DOHH2 (cell line): Measurements from ENCODE around the gene ABCG2.

Source experiments
- H3F3A ChIP-seq: fragments of 200-600 bp; sonication (generic), shearing (Covaris generic); 2 replicates; pipeline ENCODE4 v1.6.0; 2016; ENCODE audit warnings: antibody characterized with exemption, mild to moderate bottlenecking; ENCODE audit not compliant: control insufficient read depth, insufficient read depth
- H3K27ac ChIP-seq: fragments of 200-600 bp; sonication (generic); 2 replicates; pipeline ENCODE4 v1.5.1; 2014; ENCODE audit warnings: low read depth, mild to moderate bottlenecking, low read length, moderate library complexity
- H3K27me3 ChIP-seq: fragments of 200-600 bp; sonication (generic); 2 replicates; pipeline ENCODE4 v1.6.1; 2014; ENCODE audit warnings: mild to moderate bottlenecking, low read length, mixed read lengths; ENCODE audit not compliant: control insufficient read depth
- H3K36me3 ChIP-seq: fragments of 200-600 bp; sonication (generic); 2 replicates; pipeline ENCODE4 v1.6.1; 2014; ENCODE audit warnings: mild to moderate bottlenecking, low read length, moderate library complexity, mixed read lengths; ENCODE audit not compliant: control insufficient read depth
- H3K4me1 ChIP-seq: fragments of 200-600 bp; sonication (generic); 2 replicates; pipeline ENCODE4 v1.6.1; 2014; ENCODE audit warnings: mild to moderate bottlenecking, low read length, mixed read lengths; ENCODE audit not compliant: control insufficient read depth
- H3K4me2 ChIP-seq: fragments of 200-600 bp; sonication (generic); 2 replicates; pipeline ENCODE4 v1.6.0; 2014; ENCODE audit warnings: mild to moderate bottlenecking, low read length, moderate library complexity
- H3K4me3 ChIP-seq: fragments of 200-600 bp; sonication (generic); 2 replicates; pipeline ENCODE4 v1.5.1; 2014; ENCODE audit warnings: mild to moderate bottlenecking, low read length, mixed read lengths
- H3K79me2 ChIP-seq: fragments of 200-600 bp; sonication (generic); 2 replicates; pipeline ENCODE4 v1.6.1; 2014; ENCODE audit warnings: mild to moderate bottlenecking, low read length, mixed read lengths; ENCODE audit not compliant: control insufficient read depth
- H3K9me2 ChIP-seq: fragments of 200-600 bp; sonication (generic); replicated peaks from 2 replicates; pipeline ENCODE4 v1.6.1; 2014; ENCODE audit warnings: mild to moderate bottlenecking, low read length, mixed read lengths; ENCODE audit not compliant: control insufficient read depth
- H3K9me3 ChIP-seq: fragments of 200-600 bp; sonication (generic); 2 replicates; pipeline ENCODE4 v1.6.1; 2014; ENCODE audit warnings: antibody characterized with exemption, low read length, mixed read lengths; ENCODE audit not compliant: control insufficient read depth, insufficient read depth
- H4K20me1 ChIP-seq: fragments of 200-600 bp; sonication (generic); 2 replicates; pipeline ENCODE4 v1.6.0; 2014; ENCODE audit warnings: low read depth, mild to moderate bottlenecking, antibody characterized with exemption, low read length, moderate library complexity; ENCODE audit not compliant: control insufficient read depth, insufficient read depth
- EZH2phosphoT487 ChIP-seq: fragments of 200-600 bp; sonication (generic); IDR thresholded peaks from 2 replicates; pipeline ENCODE4 v1.6.1; 2017; ENCODE audit warnings: borderline replicate concordance, mild to moderate bottlenecking, antibody characterized with exemption, low read length, moderate library complexity, mixed read lengths
- TF ChIP-seq, protein P1 (sequence below): fragments of 200-600 bp; sonication (generic); IDR thresholded peaks from one replicate; pipeline ENCODE4 v1.5.1; 2014; ENCODE audit warnings: antibody characterized with exemption, mild to moderate bottlenecking, low read depth, low read length; ENCODE audit not compliant: poor library complexity, severe bottlenecking

The ABCG2 gene

DNA sequence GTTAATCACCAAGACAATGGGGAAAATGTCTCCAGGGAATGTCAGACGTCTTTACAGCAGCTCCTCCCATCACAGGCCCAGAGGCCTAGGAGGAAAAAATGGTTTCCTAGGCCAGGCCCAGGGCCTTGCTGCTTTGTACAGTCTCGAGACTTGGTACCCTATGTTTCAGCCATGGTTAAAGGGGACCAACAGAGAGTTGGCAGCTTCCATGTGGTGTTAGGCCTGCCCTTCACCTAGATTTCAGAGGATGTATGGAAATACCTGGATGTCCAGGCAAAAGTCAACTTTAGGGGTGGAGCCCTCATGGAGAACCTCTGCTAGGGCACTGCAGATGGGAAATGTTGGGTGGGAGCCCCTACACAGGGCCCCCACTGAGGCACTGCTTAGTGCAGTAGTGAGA lies 38.5 kb downstream of the ABCG2 start:
- Histone ChIP-seq H3K27me3 (no peaks in the 10 kb centered on the region), H3K4me1 (no peaks in the 10 kb centered on the region), H3K79me2 (no peaks in the 10 kb centered on the region), H3K9me2 (no peaks in the 10 kb centered on the region), H3K4me3 (no peak overlapping the region), H3F3A (no peaks in the 10 kb centered on the region), H3K27ac (no peak overlapping the region), H3K9me3 (peaks cover 22% of the 10 kb centered on the region), H4K20me1 (no peaks in the 10 kb centered on the region), H3K36me3 (no peaks in the 10 kb centered on the region), H3K4me2 (no peak overlapping the region)
- no peak for TF ChIP-seq EZH2phosphoT487
- TF ChIP-seq, protein P1, sequence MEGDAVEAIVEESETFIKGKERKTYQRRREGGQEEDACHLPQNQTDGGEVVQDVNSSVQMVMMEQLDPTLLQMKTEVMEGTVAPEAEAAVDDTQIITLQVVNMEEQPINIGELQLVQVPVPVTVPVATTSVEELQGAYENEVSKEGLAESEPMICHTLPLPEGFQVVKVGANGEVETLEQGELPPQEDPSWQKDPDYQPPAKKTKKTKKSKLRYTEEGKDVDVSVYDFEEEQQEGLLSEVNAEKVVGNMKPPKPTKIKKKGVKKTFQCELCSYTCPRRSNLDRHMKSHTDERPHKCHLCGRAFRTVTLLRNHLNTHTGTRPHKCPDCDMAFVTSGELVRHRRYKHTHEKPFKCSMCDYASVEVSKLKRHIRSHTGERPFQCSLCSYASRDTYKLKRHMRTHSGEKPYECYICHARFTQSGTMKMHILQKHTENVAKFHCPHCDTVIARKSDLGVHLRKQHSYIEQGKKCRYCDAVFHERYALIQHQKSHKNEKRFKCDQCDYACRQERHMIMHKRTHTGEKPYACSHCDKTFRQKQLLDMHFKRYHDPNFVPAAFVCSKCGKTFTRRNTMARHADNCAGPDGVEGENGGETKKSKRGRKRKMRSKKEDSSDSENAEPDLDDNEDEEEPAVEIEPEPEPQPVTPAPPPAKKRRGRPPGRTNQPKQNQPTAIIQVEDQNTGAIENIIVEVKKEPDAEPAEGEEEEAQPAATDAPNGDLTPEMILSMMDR, result no peak

DNA sequence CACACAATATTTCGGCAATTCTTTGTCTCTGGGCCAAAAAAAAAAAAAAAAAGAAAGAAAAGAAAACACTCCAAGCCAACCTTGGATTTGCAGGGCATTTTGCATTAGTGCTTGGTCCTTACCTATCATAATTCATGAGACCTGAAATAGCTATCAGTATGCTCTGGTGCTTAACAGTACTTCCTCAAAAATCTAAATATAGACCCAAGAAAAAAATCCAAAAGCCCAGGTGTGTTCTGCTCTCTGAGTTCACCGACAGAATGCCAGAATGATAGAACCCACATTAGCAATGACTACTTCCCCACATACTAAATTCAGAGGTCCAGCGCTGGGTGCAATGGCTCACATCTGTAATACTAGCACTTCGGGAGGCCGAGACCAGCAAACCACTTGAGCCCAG lies 42.9 kb downstream of the ABCG2 start:
- no peaks in the 10 kb centered on the region for H4K20me1 ChIP-seq
- no peaks in the 10 kb centered on the region for H3K79me2 ChIP-seq
- no peak overlapping the region for H3K4me2 ChIP-seq
- H3K4me3 ChIP-seq, result no peak overlapping the region
- no peaks in the 10 kb centered on the region for H3K36me3 ChIP-seq
- H3K9me3 ChIP-seq, result peaks cover 10% of the 10 kb centered on the region
- no peaks in the 10 kb centered on the region for H3K9me2 ChIP-seq
- no peaks in the 10 kb centered on the region for H3K4me1 ChIP-seq
- no peaks in the 10 kb centered on the region for H3F3A ChIP-seq
- TF ChIP-seq, protein P1, result no peak
- no peak for TF ChIP-seq EZH2phosphoT487
- H3K27me3 ChIP-seq, result no peaks in the 10 kb centered on the region
- no peak overlapping the region for H3K27ac ChIP-seq

DNA sequence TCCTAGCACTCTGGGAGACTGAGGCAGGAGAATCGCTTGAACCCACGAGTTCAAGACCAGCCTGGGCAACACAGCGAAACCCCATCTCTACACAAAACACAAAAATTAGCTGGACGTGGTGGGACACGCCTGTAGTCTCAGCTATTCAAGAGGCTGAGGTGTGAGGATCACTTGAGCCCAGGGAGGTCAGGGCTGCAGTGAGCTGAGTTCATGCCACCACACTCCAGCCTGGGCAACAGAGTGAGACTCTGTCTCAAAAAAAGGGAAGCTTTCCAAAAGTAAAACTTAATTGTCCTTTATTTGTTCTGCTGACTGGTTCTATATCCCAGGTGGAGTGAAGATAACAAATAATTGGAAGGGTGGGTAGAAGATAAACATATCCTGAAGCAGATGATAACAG lies 45.6 kb downstream of the ABCG2 start:
- no peak for TF ChIP-seq EZH2phosphoT487
- TF ChIP-seq, protein P1, result no peak

DNA sequence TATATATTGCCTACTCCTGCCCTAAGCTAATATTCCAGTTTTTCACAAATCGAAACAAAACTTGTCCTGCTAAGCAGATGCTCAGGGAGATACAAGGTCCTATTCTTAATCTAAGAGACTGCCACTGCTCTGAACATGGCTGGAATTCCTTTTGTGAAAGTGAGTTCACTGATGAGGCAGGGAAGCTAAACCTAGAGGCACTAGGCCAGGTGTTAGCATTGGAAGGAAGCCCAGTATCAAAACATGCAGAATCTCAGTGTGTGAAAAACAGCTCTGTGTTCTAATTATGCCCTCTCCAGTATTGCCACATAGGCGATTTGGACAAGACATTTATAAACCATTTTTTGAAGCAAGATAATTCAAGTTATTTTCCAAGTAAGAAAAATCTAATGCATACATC lies 47.6 kb downstream of the ABCG2 start:
- Histone ChIP-seq H3K4me3 (no peak overlapping the region), H3K9me3 (no peaks in the 10 kb centered on the region), H3K79me2 (no peaks in the 10 kb centered on the region), H3K36me3 (no peaks in the 10 kb centered on the region), H4K20me1 (no peaks in the 10 kb centered on the region), H3K9me2 (no peaks in the 10 kb centered on the region), H3K4me1 (no peaks in the 10 kb centered on the region), H3K27ac (no peak overlapping the region), H3K27me3 (no peaks in the 10 kb centered on the region), H3F3A (no peaks in the 10 kb centered on the region), H3K4me2 (no peak overlapping the region)
- TF ChIP-seq, protein P1, result no peak
- TF ChIP-seq EZH2phosphoT487, result no peak

More for the DNA sequence above, 45.6 kb downstream of the ABCG2 start:
- Histone ChIP-seq H3K9me3 (no peaks in the 10 kb centered on the region), H3K27ac (no peak overlapping the region), H3K27me3 (no peaks in the 10 kb centered on the region), H3K4me3 (no peak overlapping the region), H3K9me2 (no peaks in the 10 kb centered on the region), H3F3A (no peaks in the 10 kb centered on the region), H3K4me1 (no peaks in the 10 kb centered on the region), H3K36me3 (no peaks in the 10 kb centered on the region), H3K4me2 (no peak overlapping the region), H4K20me1 (no peaks in the 10 kb centered on the region), H3K79me2 (no peaks in the 10 kb centered on the region)
